Heart left ventricle (tissue), 13 donors: ENCODE data around the gene SKI.

Experiments used
- POLR2A ChIP-seq, 2 donors: fragments of 450-650 bp; IDR thresholded peaks; one replicate each; pipeline ENCODE4 v1.6.1; 2017; ENCODE audit warnings: antibody characterized with exemption in 2 of 2, mild to moderate bottlenecking in 2 of 2, moderate library complexity in 2 of 2
- TF ChIP-seq, protein P1 (sequence below), 12 donors: fragments of 200-600 bp; sonication (generic) in 4 of 12; IDR thresholded peaks; one replicate each; pipeline versions ENCODE4 v1.5.0 to v1.8.0; 2018 to 2022; ENCODE audit warnings: antibody characterized with exemption in 12 of 12, mild to moderate bottlenecking in 5 of 12
- donor health status: ischemic (EF 13 %, LVEDD 7.1; RV severe dilation, severe dysfunction).
- donor health status: DM: no; HTN: yes; CAD: no.
- donor health status: DM: no; HTN: no; CAD: no.
- donor health status: ischemic (EF 25% LVEDD 6.9; RV normal size, moderate dysfunction).
- donor health status: ischemic (EF 25% LVEDD 5.7; RV mildly dilated, moderate dysfunction).
- donor health status: ischemic (EF 35%, LVEDD 5.7; RV mildly dilated, moderate dysfunction).
- donor health status: nonischemic (EF 11% LVEDD 7.7; RV severe dilation, severe dysfunction).
- donor health status: DM: yes; HTN: yes; CAD: no.
- donor health status: PGD.
- donor health status: ischemic (EF 29% LVEDD 5.4; RV normal size, mild dysfunction).
- donor health status: nonischemic (EF 23%, LVEDD 6.1; RV moderate dilation, normal function).

DNA sequence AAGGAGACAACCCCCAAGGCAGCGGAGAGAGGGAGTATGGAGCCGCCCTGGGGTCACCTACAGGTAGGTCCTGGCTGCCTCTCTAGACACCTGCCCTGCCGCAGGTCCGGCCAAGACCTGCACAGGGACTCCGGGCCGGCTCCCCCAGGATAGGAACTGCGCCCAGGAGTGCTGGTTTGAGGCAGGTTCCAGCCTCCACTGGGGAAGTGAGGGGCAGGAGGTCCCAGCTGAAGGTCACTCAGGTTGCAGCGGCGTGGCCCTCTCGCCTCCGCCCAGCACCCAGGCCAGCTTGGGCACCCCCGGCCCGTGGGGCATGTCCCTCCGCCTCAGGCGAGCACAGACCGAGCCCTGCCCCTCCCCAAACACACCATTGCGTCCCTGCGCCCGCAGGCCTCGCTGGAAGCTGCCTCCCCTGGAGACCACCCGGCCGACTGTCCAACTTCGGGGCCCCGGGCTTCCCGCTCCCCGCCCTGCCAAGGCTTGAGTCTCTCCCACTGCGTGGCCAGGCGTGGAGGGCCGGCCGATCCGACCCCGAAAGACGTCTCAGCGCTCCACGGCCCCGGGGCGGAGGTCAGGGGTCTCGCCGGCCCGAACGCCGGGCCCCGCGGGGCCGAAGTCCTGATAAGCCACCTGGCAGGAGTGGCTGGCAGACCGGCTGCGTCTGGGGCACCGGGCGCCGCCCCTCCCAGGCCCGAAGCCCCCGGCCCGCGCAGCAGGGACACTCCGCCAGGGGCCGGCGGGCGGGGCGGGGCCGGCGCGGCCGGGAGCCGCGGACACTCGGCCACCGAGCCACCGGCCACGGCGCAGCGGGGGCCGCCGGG is 1.4 kb upstream of the SKI start:
- TF ChIP-seq, protein P1, sequence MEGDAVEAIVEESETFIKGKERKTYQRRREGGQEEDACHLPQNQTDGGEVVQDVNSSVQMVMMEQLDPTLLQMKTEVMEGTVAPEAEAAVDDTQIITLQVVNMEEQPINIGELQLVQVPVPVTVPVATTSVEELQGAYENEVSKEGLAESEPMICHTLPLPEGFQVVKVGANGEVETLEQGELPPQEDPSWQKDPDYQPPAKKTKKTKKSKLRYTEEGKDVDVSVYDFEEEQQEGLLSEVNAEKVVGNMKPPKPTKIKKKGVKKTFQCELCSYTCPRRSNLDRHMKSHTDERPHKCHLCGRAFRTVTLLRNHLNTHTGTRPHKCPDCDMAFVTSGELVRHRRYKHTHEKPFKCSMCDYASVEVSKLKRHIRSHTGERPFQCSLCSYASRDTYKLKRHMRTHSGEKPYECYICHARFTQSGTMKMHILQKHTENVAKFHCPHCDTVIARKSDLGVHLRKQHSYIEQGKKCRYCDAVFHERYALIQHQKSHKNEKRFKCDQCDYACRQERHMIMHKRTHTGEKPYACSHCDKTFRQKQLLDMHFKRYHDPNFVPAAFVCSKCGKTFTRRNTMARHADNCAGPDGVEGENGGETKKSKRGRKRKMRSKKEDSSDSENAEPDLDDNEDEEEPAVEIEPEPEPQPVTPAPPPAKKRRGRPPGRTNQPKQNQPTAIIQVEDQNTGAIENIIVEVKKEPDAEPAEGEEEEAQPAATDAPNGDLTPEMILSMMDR (IDR thresholded peaks at IDR 0.05), result no peak
- no peak for TF ChIP-seq POLR2A (IDR thresholded peaks at IDR 0.05)
